HepG2 (cell line): ENCODE measurements around the gene INTS12. TPM values are rescaled to one million over a fixed set of nuclear protein-coding genes. Genes with fewer than 3 reads are reported as not detected.

Experiments used
- ATAC-seq: fragments of 200-7000 bp; cut with Tn5 transposase; 3 replicates; pipeline ENCODE4 v1.9.1; 2020; ENCODE audit warnings: mild to moderate bottlenecking, moderate library complexity
- BruUV-seq: library from RNA; stranded (reverse); fragments of 400-500 nt; replicated peaks from 2 replicates; lab custom pipeline; 2021; lab: Mats Ljungman, UMichigan
- CTCF ChIA-PET: fragments of 300-600 bp; formaldehyde crosslinking; extraction: SDS; loops from one replicate; lab custom pipeline; 2021; ENCODE audit warnings: low total read pairs, inconsistent platforms, low intra/inter-chr PET ratio; lab: Yijun Ruan, JAX
- POLR2A ChIA-PET: fragments of 350-600 bp; sonication (Branson Sonifier 250); formaldehyde crosslinking; loops from one replicate; lab custom pipeline; 2020; ENCODE audit warnings: antibody characterized with exemption, inconsistent platforms; lab: Yijun Ruan, JAX
- DNase-seq: peaks from one replicate; pipeline ENCODE4 v3.0.0-alpha.2; 2015; ENCODE audit warnings: low spot score
- FAIRE-seq: peaks from 3 replicates; lab custom pipeline; 2011; peaks lifted over from hg19 to GRCh38; lab: Jason Lieb, UNC
- H2AFZ ChIP-seq: one replicate; pipeline ENCODE4 v1.6.1; 2011; ENCODE audit warnings: low read length, inconsistent platforms
- H3K27ac ChIP-seq: fragments of 300-600 bp; 3 replicates; pipeline ENCODE4 v1.8.0; 2011; ENCODE audit warnings: mixed run types, mild to moderate bottlenecking, mixed read lengths, low read length, inconsistent platforms; ENCODE audit not compliant: insufficient read depth; ENCODE audit errors: extremely low read length
- H3K27me3 ChIP-seq, 2 experiments: fragments of 200-600 bp in 1 of 2; 2 replicates in 1 of 2; 3 replicates in 1 of 2; pipeline versions ENCODE4 v1.6.0 to v1.8.0; 2011; ENCODE audit warnings: low read length in 2 of 2, mild to moderate bottlenecking in 2 of 2, moderate library complexity in 2 of 2, inconsistent platforms in 1 of 2; ENCODE audit not compliant: insufficient read depth in 2 of 2, control insufficient read depth in 1 of 2
- H3K36me3 ChIP-seq, 2 experiments: fragments of 200-600 bp in 1 of 2; replicated peaks in 1 of 2; 2 replicates in 1 of 2; 3 replicates in 1 of 2; pipeline versions ENCODE4 v1.5.1 to v1.8.0; 2011; ENCODE audit warnings: low read length in 2 of 2, inconsistent platforms in 1 of 2; ENCODE audit not compliant: insufficient read depth in 2 of 2, control insufficient read depth in 1 of 2
- H3K4me1 ChIP-seq: 2 replicates; pipeline ENCODE4 v1.5.1; 2012; ENCODE audit warnings: low read length, inconsistent platforms; ENCODE audit not compliant: insufficient read depth
- H3K4me2 ChIP-seq: 2 replicates; pipeline ENCODE4 v1.6.0; 2011; ENCODE audit warnings: low read depth, low read length, inconsistent platforms
- H3K4me3 ChIP-seq, 3 experiments: fragments of 200-600 bp in 1 of 3; sonication (generic), shearing (Covaris generic) in 1 of 3; replicated peaks in 1 of 3; 2 replicates each; pipeline ENCODE4 v1.5.1; 2011 to 2016; ENCODE audit warnings: low read length in 3 of 3, inconsistent platforms in 2 of 3, low read depth in 2 of 3, mild to moderate bottlenecking in 2 of 3, control low read depth in 1 of 3, mixed read lengths in 1 of 3; ENCODE audit not compliant: insufficient read depth in 1 of 3
- H3K79me2 ChIP-seq: one replicate; pipeline ENCODE4 v1.6.1; 2011; ENCODE audit warnings: low read length, inconsistent platforms; ENCODE audit not compliant: insufficient read depth
- H3K9ac ChIP-seq: 2 replicates; pipeline ENCODE4 v1.6.0; 2011; ENCODE audit warnings: mild to moderate bottlenecking, low read depth, low read length, inconsistent platforms; ENCODE audit not compliant: insufficient read depth
- H3K9me3 ChIP-seq: 2 replicates; pipeline ENCODE4 v1.5.1; 2012; ENCODE audit warnings: mild to moderate bottlenecking, low read length
- H4K20me1 ChIP-seq: 2 replicates; pipeline ENCODE4 v1.6.0; 2011; ENCODE audit warnings: inconsistent platforms, mild to moderate bottlenecking, low read length, moderate library complexity; ENCODE audit not compliant: insufficient read depth
- ATF1 ChIP-seq: IDR thresholded peaks from 2 replicates; pipeline ENCODE4 v1.6.1; 2016; ENCODE audit warnings: mild to moderate bottlenecking, control low read depth
- CREBL2 ChIP-seq: sonication (generic); formaldehyde crosslinking; IDR thresholded peaks from 2 replicates; pipeline ENCODE4 v1.8.1; 2023; ENCODE audit warnings: missing genetic modification reagents, mild to moderate bottlenecking, borderline replicate concordance
- DNMT3B ChIP-seq: conservative IDR thresholded peaks from 2 replicates; pipeline ENCODE4 v1.6.1; 2016; ENCODE audit warnings: missing biosample characterization, control low read depth
- FOSL1 ChIP-seq: sonication (generic); formaldehyde crosslinking; IDR thresholded peaks from 2 replicates; pipeline ENCODE4 v1.9.0; 2021; ENCODE audit warnings: missing genetic modification reagents, borderline replicate concordance
- FOXA1 ChIP-seq, 2 experiments: fragments of 450-650 bp in 1 of 2; sonication (generic) in 1 of 2; formaldehyde crosslinking in 1 of 2; IDR thresholded peaks; 2 replicates each; pipeline versions ENCODE4 v1.4.0 to v1.6.1; 2016 to 2020; ENCODE audit warnings: missing genetic modification reagents in 1 of 2
- HDAC2 ChIP-seq: sonication (generic); formaldehyde crosslinking; IDR thresholded peaks from 2 replicates; pipeline ENCODE4 v1.4.0; 2020; ENCODE audit warnings: missing genetic modification reagents
- MTF1 ChIP-seq: sonication (generic); formaldehyde crosslinking; IDR thresholded peaks from 2 replicates; pipeline ENCODE4 v1.5.0; 2020; ENCODE audit warnings: missing genetic modification reagents
- RERE ChIP-seq: IDR thresholded peaks from 2 replicates; pipeline ENCODE4 v1.6.1; 2016; ENCODE audit warnings: low read depth, missing genetic modification reagents, missing compliant biosample characterization
- ZNF343 ChIP-seq: sonication (generic); formaldehyde crosslinking; IDR thresholded peaks from 2 replicates; pipeline ENCODE4 v1.4.0; 2020; ENCODE audit warnings: mild to moderate bottlenecking, missing genetic modification reagents
- ZNF557 ChIP-seq: sonication (generic); formaldehyde crosslinking; IDR thresholded peaks from 2 replicates; pipeline ENCODE4 v1.4.0; 2020; ENCODE audit warnings: missing genetic modification reagents
- ZNF614 ChIP-seq: IDR thresholded peaks from 2 replicates; pipeline ENCODE4 v1.6.1; 2018; ENCODE audit warnings: missing biosample characterization, missing genetic modification reagents, inconsistent platforms, borderline replicate concordance
- ZNF709 ChIP-seq: sonication (generic); formaldehyde crosslinking; IDR thresholded peaks from 2 replicates; pipeline ENCODE4 v1.5.0; 2020; ENCODE audit warnings: mild to moderate bottlenecking, missing genetic modification reagents
- WGBS: methylation state at CpG from one replicate; pipeline ENCODE4 v1.1.6; 2017; ENCODE audit warnings: low lambda C conversion rate; 5-methylcytosine and 5-hydroxymethylcytosine counted together
- in situ Hi-C: cut with HindIII; loops from 2 replicates; pipeline ENCODE4 v1.10.0; 2017; ENCODE audit warnings: low pct_unique_long_range_greater_than_20kb; ENCODE audit not compliant: extremely low pct_ligation_motif_present
- intact Hi-C: fragments of 100-400 bp; cut with micrococcal nuclease; formaldehyde crosslinking; loops from one replicate; pipeline ENCODE4 v1.10.0; 2022; ENCODE audit not compliant: unreplicated experiment
- polyA plus RNA-seq, 8 experiments: library from polyadenylated mRNA; depleted of rRNA in 3 of 8; stranded (reverse) in 7 of 8; unstranded in 1 of 8; fragments of >200 nt; fragmentation: Illumina TruSeq in 4 of 8; extraction: Trizol in 4 of 8; gene quantifications; 2 replicates each; pipeline versions ENCODE4 v1.2.1 to v1.2.3, GENCODE V29; 2011 to 2016; ENCODE audit warnings: low read depth in 4 of 8, missing spikeins in 1 of 8, mixed read lengths in 1 of 8; ENCODE audit not compliant: insufficient read depth in 1 of 8
- total RNA-seq, 5 experiments: library from RNA; depleted of rRNA; stranded (reverse); fragments of >200 nt; fragmentation: Illumina TruSeq; extraction: Trizol; gene quantifications; 2 replicates each; pipeline ENCODE4 v1.2.3, GENCODE V29; 2016; ENCODE audit warnings: low read depth in 1 of 5
- TF ChIP-seq, protein P1 (sequence below): sonication (generic); formaldehyde crosslinking; conservative IDR thresholded peaks from 2 replicates; pipeline ENCODE4 v1.8.0; 2022; ENCODE audit warnings: low read depth, missing genetic modification reagents

The INTS12 gene
- total and polyA plus RNA-seq, 2 of the 13 experiments (the other 11 are each of a cell fraction or from before 2014, with no cell fraction given), result 20.2 to 21.1 TPM

- H3K27me3 ChIP-seq, result no peaks in the 10 kb centered on the region; a peak in 1 of 5 replicates
- no peak for ATAC-seq
- no peaks in the 10 kb centered on the region for H3K4me1 ChIP-seq
- POLR2A ChIA-PET, result no interaction called here
- in situ Hi-C loops, result no loop called here
- H3K9me3 ChIP-seq, result no peaks in the 10 kb centered on the region
- no peak for FAIRE-seq
- no peak for DNase-seq
- no peaks in the 10 kb centered on the region for H3K36me3 ChIP-seq
- intact Hi-C loops, result no loop called here
- H4K20me1 ChIP-seq, result no peaks in the 10 kb centered on the region
- 78% methylated on average over 3 of the region's 3 CpGs for WGBS
- no TSS peak for BruUV-seq
- no peak overlapping the region for H3K9ac ChIP-seq
- no peak overlapping the region for H2AFZ ChIP-seq
- H3K79me2 ChIP-seq, result no peaks in the 10 kb centered on the region
- H3K4me3 ChIP-seq, result no peak overlapping the region
- no peak overlapping the region for H3K4me2 ChIP-seq
- no peak for TF ChIP-seq HDAC2 (CRISPR knock-in tag)
- no peak for TF ChIP-seq FOXA1 (IDR thresholded peaks at IDR 0.05)
- TF ChIP-seq FOXA1 (CRISPR knock-in tag; IDR thresholded peaks at IDR 0.05), result no peak
- no peak for TF ChIP-seq DNMT3B (CRISPR knock-in tag)
- no peak for TF ChIP-seq ATF1
- no peak for TF ChIP-seq ZNF614
- TF ChIP-seq RERE (CRISPR knock-in tag), result no peak
- no peak for TF ChIP-seq FOSL1
- TF ChIP-seq, protein P1, sequence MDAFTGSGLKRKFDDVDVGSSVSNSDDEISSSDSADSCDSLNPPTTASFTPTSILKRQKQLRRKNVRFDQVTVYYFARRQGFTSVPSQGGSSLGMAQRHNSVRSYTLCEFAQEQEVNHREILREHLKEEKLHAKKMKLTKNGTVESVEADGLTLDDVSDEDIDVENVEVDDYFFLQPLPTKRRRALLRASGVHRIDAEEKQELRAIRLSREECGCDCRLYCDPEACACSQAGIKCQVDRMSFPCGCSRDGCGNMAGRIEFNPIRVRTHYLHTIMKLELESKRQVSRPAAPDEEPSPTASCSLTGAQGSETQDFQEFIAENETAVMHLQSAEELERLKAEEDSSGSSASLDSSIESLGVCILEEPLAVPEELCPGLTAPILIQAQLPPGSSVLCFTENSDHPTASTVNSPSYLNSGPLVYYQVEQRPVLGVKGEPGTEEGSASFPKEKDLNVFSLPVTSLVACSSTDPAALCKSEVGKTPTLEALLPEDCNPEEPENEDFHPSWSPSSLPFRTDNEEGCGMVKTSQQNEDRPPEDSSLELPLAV (CRISPR knock-in tag), result no peak
- TF ChIP-seq ZNF343, result no peak
- no peak for TF ChIP-seq MTF1 (CRISPR knock-in tag)
- TF ChIP-seq ZNF709 (CRISPR knock-in tag), result no peak
- no peak for TF ChIP-seq CREBL2 (CRISPR knock-in tag)
- no peak for TF ChIP-seq ZNF557
- no peak overlapping the region for H3K27ac ChIP-seq
- CTCF ChIA-PET, result no interaction called here
Observed at GRCh38 chr4:105661028-105661427, 47.5 kb downstream of the INTS12 start.
